ENCODE measurements around the gene MAIP1. TPM values are rescaled to one million over a fixed set of nuclear protein-coding genes. Genes with fewer than 3 reads are reported as not detected.

The MAIP1 gene
- polyA plus RNA-seq, 4 donors = 22.4 to 49.9 (median 27.2) TPM

DNA sequence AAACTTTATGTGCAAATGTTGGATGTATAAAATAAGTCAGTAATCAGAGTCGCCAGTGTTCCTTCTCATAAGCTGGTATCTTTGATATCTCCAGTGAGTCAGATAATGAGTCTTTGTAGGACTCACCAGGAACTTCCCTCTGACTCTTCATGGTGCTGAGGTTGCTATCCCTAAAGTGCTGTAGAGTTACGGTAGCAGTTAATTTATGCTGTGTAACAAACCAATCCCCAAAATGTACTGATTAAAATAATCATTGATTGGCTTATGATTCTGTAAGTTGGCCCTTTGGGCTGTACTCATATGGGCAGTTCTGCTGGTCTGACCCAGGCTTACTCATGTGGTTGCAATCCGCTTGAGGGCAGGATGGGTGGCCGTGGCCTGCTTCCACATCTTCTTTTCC lies 43.8 kb downstream of the MAIP1 start:
- no peaks in the 10 kb centered on the region for H3K27me3 ChIP-seq (ENCODE audit: control insufficient read depth in 3 of 3, insufficient read depth in 3 of 3, low read length in 3 of 3)
- WGBS, 3 donors = 89 to 95% (median 93%) methylated on average over 4 of the region's 4 CpGs
- H3K27ac ChIP-seq (ENCODE audit: low read depth in 1 of 3, low read length in 2 of 3) = no peak overlapping the region
- no peaks in the 10 kb centered on the region for H3K9me3 ChIP-seq (ENCODE audit: control insufficient read depth in 2 of 2, insufficient read depth in 1 of 2, low read depth in 1 of 2, low read length in 1 of 2)
- no peak for FAIRE-seq
- no peak for DNase-seq
- no peaks in the 10 kb centered on the region for H3K4me1 ChIP-seq (ENCODE audit: control insufficient read depth in 3 of 3, insufficient read depth in 2 of 3, low read depth in 1 of 3, low read length in 2 of 3)
- no peaks in the 10 kb centered on the region for H3K36me3 ChIP-seq (ENCODE audit: control insufficient read depth in 3 of 3, insufficient read depth in 2 of 3, low read depth in 1 of 3, low read length in 3 of 3)
- no peak overlapping the region for H3K4me3 ChIP-seq (ENCODE audit: low read depth in 1 of 3, low read length in 3 of 3)

DNA sequence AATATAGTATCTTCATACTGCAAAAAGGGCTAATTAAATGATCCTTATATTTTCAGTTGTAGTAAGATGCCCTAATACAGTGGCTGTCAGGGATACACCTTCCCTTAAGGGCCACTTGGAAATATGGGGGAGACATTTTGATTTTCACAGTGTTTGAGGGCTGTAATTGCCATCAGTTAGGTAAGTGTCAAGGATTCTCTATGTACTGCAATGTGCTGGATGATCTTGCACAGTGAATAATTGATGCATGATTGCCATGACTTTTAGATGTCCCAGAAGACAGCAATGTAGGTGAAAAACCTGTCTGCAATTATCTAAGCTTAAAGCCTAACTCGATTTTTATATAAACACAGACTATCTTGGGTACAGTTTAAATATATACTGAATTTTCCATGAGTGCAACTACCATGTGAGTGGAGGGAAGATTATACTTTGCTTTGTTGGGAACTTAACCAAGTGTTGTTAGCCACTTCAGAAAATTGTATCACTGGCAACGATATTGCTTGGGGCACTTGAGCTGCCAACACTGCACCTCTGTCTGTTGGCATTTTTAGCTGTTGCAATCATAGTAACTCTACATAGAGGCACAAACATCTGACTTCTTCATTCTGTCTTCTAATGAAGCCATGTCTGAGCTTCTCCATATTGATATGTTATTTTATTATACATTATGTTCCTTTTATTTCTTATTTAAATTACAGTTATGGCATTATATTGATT lies 45.2 kb downstream of the MAIP1 start:
- H3K36me3 ChIP-seq (ENCODE audit: control insufficient read depth in 3 of 3, insufficient read depth in 2 of 3, low read depth in 1 of 3, low read length in 3 of 3) = no peaks in the 10 kb centered on the region
- DNase-seq (no peak), FAIRE-seq (no peak)
- H3K4me1 ChIP-seq (ENCODE audit: control insufficient read depth in 3 of 3, insufficient read depth in 2 of 3, low read depth in 1 of 3, low read length in 2 of 3) = no peaks in the 10 kb centered on the region
- no peak overlapping the region for H3K4me3 ChIP-seq (ENCODE audit: low read depth in 1 of 3, low read length in 3 of 3)
- 63 to 79% (median 73%) methylated on average over 2 of the region's 2 CpGs for WGBS, 3 donors
- H3K27ac ChIP-seq (ENCODE audit: low read depth in 1 of 3, low read length in 2 of 3) = no peak overlapping the region
- H3K27me3 ChIP-seq (ENCODE audit: control insufficient read depth in 3 of 3, insufficient read depth in 3 of 3, low read length in 3 of 3) = no peaks in the 10 kb centered on the region
- no peaks in the 10 kb centered on the region for H3K9me3 ChIP-seq (ENCODE audit: control insufficient read depth in 2 of 2, insufficient read depth in 1 of 2, low read depth in 1 of 2, low read length in 1 of 2)

DNA sequence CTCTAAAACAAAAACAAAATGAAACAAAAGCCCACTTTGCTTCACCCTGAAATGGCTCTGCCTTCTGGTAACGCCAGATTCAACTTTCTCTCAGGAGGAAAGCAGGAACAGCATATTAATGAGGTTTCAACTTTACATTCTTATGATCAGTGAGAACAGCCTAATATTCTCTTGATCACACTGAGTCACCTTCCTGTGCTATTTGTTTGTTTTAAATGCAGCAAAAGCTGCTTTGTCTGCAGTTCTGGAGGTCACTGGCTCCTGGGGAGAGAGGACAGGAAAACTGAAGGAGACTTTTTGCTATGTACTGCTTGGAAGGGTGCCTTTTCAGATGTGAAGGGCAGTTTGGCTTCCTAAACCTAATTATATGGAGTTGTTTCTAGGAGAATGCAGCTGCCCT lies 48.1 kb downstream of the MAIP1 start:
- H3K4me3 ChIP-seq (ENCODE audit: low read depth in 1 of 3, low read length in 3 of 3) = no peak overlapping the region
- no peaks in the 10 kb centered on the region for H3K36me3 ChIP-seq (ENCODE audit: control insufficient read depth in 3 of 3, insufficient read depth in 2 of 3, low read depth in 1 of 3, low read length in 3 of 3)
- DNase-seq (no peak), FAIRE-seq (no peak)
- no peak overlapping the region for H3K27ac ChIP-seq (ENCODE audit: low read depth in 1 of 3, low read length in 2 of 3)
- H3K4me1 ChIP-seq (ENCODE audit: control insufficient read depth in 3 of 3, insufficient read depth in 2 of 3, low read depth in 1 of 3, low read length in 2 of 3) = no peaks in the 10 kb centered on the region
- H3K27me3 ChIP-seq (ENCODE audit: control insufficient read depth in 3 of 3, insufficient read depth in 3 of 3, low read length in 3 of 3) = no peaks in the 10 kb centered on the region
- peaks cover 0 to 7% of the 10 kb centered on the region in 2 donors for H3K9me3 ChIP-seq (ENCODE audit: control insufficient read depth in 2 of 2, insufficient read depth in 1 of 2, low read depth in 1 of 2, low read length in 1 of 2)
- WGBS, 3 donors = 70 to 84% (median 73%) methylated on average over 1 of the region's 1 CpG

DNA sequence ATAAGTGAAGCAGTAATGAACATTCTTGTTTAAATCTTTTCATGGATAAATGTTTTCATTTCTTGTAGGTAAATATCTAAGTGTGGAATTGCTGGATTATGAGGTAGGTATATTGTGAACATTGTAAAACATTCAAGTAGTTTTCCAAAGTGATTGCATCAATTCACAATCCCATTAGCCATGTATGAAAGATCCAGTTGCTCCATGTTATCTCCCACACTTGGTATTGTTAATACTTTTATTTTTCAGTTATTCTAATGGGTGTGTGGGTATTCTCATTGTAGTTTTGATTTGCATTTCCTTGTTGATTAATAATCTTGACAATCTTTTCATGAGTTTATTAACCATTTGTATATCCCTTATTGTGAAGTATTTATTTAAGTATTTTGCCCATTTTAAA lies 50.3 kb downstream of the MAIP1 start:
- FAIRE-seq (no peak), DNase-seq (no peak)
- Histone ChIP-seq H3K9me3 (ENCODE audit: control insufficient read depth in 2 of 2, insufficient read depth in 1 of 2, low read depth in 1 of 2, low read length in 1 of 2) (peaks cover 0 to 7% of the 10 kb centered on the region in 2 donors), H3K27ac (ENCODE audit: low read depth in 1 of 3, low read length in 2 of 3) (no peak overlapping the region), H3K4me1 (ENCODE audit: control insufficient read depth in 3 of 3, insufficient read depth in 2 of 3, low read depth in 1 of 3, low read length in 2 of 3) (no peaks in the 10 kb centered on the region), H3K36me3 (ENCODE audit: control insufficient read depth in 3 of 3, insufficient read depth in 2 of 3, low read depth in 1 of 3, low read length in 3 of 3) (no peaks in the 10 kb centered on the region), H3K27me3 (ENCODE audit: control insufficient read depth in 3 of 3, insufficient read depth in 3 of 3, low read length in 3 of 3) (no peaks in the 10 kb centered on the region), H3K4me3 (ENCODE audit: low read depth in 1 of 3, low read length in 3 of 3) (no peak overlapping the region)

DNA sequence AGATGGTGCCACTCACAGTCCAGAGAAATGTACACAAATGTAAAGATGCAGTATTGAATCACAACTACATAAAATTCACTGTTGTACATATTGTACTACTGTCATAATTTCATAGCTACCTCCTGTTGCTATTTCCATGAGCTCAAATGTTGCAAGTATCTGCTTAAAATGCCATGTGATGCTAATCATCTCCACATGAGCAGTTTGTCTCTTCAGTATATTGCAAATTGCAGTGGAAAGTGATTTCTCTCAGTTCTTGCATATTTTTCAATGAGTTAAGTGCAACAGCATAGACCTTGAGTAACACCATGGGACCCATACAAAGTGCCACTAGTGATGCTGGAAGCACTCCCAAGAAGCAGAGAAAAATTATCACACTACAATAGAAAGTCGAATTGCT lies 51.9 kb downstream of the MAIP1 start:
- DNase-seq (no peak), FAIRE-seq (no peak)
- Histone ChIP-seq H3K27me3 (ENCODE audit: control insufficient read depth in 3 of 3, insufficient read depth in 3 of 3, low read length in 3 of 3) (no peaks in the 10 kb centered on the region), H3K4me3 (ENCODE audit: low read depth in 1 of 3, low read length in 3 of 3) (no peak overlapping the region), H3K9me3 (ENCODE audit: control insufficient read depth in 2 of 2, insufficient read depth in 1 of 2, low read depth in 1 of 2, low read length in 1 of 2) (peaks cover 0 to 7% of the 10 kb centered on the region in 2 donors), H3K27ac (ENCODE audit: low read depth in 1 of 3, low read length in 2 of 3) (no peak overlapping the region), H3K4me1 (ENCODE audit: control insufficient read depth in 3 of 3, insufficient read depth in 2 of 3, low read depth in 1 of 3, low read length in 2 of 3) (no peaks in the 10 kb centered on the region), H3K36me3 (ENCODE audit: control insufficient read depth in 3 of 3, insufficient read depth in 2 of 3, low read depth in 1 of 3, low read length in 3 of 3) (no peaks in the 10 kb centered on the region)
- 70 to 87% (median 83%) methylated on average over 1 of the region's 1 CpG for WGBS, 3 donors

DNA sequence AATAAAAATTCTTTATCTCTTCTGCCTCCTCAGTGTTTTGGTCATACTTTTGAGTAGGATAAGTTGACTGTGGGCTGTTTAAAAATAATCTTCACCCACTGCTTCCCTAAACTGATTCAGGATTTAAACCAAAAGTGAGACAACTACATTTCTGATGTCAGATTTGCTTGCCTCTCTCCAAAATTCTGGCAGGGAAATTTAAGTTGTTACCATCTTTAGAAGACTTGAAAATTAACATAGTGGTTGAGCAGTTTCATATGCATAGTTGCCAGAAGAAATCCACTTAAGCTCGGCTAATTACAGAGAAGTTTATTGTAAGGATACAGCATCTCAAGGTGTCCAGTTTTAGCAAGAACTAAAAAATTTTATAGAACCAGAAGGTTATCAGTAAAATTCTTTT lies 57.0 kb downstream of the MAIP1 start:
- no peaks in the 10 kb centered on the region for H3K27me3 ChIP-seq (ENCODE audit: control insufficient read depth in 3 of 3, insufficient read depth in 3 of 3, low read length in 3 of 3)
- DNase-seq (no peak), FAIRE-seq (no peak)
- no peaks in the 10 kb centered on the region for H3K4me1 ChIP-seq (ENCODE audit: control insufficient read depth in 3 of 3, insufficient read depth in 2 of 3, low read depth in 1 of 3, low read length in 2 of 3)
- H3K27ac ChIP-seq (ENCODE audit: low read depth in 1 of 3, low read length in 2 of 3) = no peak overlapping the region
- H3K4me3 ChIP-seq (ENCODE audit: low read depth in 1 of 3, low read length in 3 of 3) = no peak overlapping the region
- H3K36me3 ChIP-seq (ENCODE audit: control insufficient read depth in 3 of 3, insufficient read depth in 2 of 3, low read depth in 1 of 3, low read length in 3 of 3) = no peaks in the 10 kb centered on the region
- peaks cover 0 to 12% of the 10 kb centered on the region in 2 donors for H3K9me3 ChIP-seq (ENCODE audit: control insufficient read depth in 2 of 2, insufficient read depth in 1 of 2, low read depth in 1 of 2, low read length in 1 of 2)
- 93 to 96% (median 95%) methylated on average over 1 of the region's 1 CpG for WGBS, 3 donors

Other genes with a start within 250 kb of the MAIP1 start
- 1 to 10 TPM in 1 of 4 donors, under 1 TPM in 3; 0.54 to 5.6 (median 0.85) TPM for gene FTCDNL1, start 104.4 kb upstream of the MAIP1 start, polyA plus RNA-seq
- gene C2orf69, start 44.3 kb upstream of the MAIP1 start, polyA plus RNA-seq = 10 to 100 TPM in 1 of 4 donors, 1 to 10 TPM in 3; 6.8 to 12.7 (median 8.0) TPM
- 10 to 100 TPM in 1 of 4 donors, 1 to 10 TPM in 3; 2.4 to 13.1 (median 3.8) TPM for gene TYW5, start 91 bp upstream of the MAIP1 start, polyA plus RNA-seq